H9 (cell line): Measurements from ENCODE around the gene OLFM1. TPM values are rescaled to one million over a fixed set of nuclear protein-coding genes. Genes with fewer than 3 reads are reported as not detected.
"Not testable (repeated sequence)": the region's sequence is repeated elsewhere in the genome, so short reads cannot be mapped to it uniquely, and the experiment has no call there.

Experiments used
- DNase-seq: peaks from one replicate; pipeline ENCODE4 v3.0.0-alpha.2; 2017
- H2AFZ ChIP-seq: one replicate; pipeline ENCODE4 v1.6.1; 2013; ENCODE audit warnings: mild to moderate bottlenecking, low read length, control low read depth, moderate library complexity
- H2AK5ac ChIP-seq: 2 replicates; pipeline ENCODE4 v1.6.1; 2013; ENCODE audit warnings: low read length, control low read depth, mixed read lengths; ENCODE audit not compliant: insufficient read length
- H2BK120ac ChIP-seq: one replicate; pipeline ENCODE4 v1.6.1; 2013; ENCODE audit warnings: low read depth, mild to moderate bottlenecking, low read length, control low read depth, inconsistent platforms; ENCODE audit not compliant: poor library complexity, severe bottlenecking
- H2BK12ac ChIP-seq: 2 replicates; pipeline ENCODE4 v1.6.1; 2013; ENCODE audit warnings: low read length, control low read depth, mixed read lengths, low read depth; ENCODE audit not compliant: insufficient read length
- H2BK15ac ChIP-seq: 2 replicates; pipeline ENCODE4 v1.6.1; 2013; ENCODE audit warnings: low read depth, low read length, control low read depth
- H2BK20ac ChIP-seq: one replicate; pipeline ENCODE4 v1.6.1; 2013; ENCODE audit warnings: low read depth, mild to moderate bottlenecking, low read length, control low read depth, inconsistent platforms; ENCODE audit not compliant: poor library complexity, severe bottlenecking
- H2BK5ac ChIP-seq: 2 replicates; pipeline ENCODE4 v1.6.1; 2013; ENCODE audit warnings: low read length, control low read depth, mixed read lengths; ENCODE audit not compliant: insufficient read length
- H3K14ac ChIP-seq: 2 replicates; pipeline ENCODE4 v1.6.1; 2013; ENCODE audit warnings: low read length, control low read depth; ENCODE audit not compliant: insufficient read depth
- H3K18ac ChIP-seq: 2 replicates; pipeline ENCODE4 v1.6.1; 2013; ENCODE audit warnings: low read depth, mild to moderate bottlenecking, mixed read lengths, low read length, control low read depth; ENCODE audit not compliant: insufficient read length
- H3K23ac ChIP-seq: 2 replicates; pipeline ENCODE4 v1.6.1; 2013; ENCODE audit warnings: low read length, control low read depth, mixed read lengths, low read depth; ENCODE audit not compliant: insufficient read length
- H3K23me2 ChIP-seq: 2 replicates; pipeline ENCODE4 v1.6.1; 2013; ENCODE audit warnings: low read depth, mild to moderate bottlenecking, mixed read lengths, low read length, control low read depth; ENCODE audit not compliant: insufficient read length, poor library complexity, severe bottlenecking
- H3K27ac ChIP-seq: 2 replicates; pipeline ENCODE4 v1.5.1; 2013; ENCODE audit warnings: low read length, control low read depth, mixed read lengths, low read depth; ENCODE audit not compliant: insufficient read length
- H3K27me3 ChIP-seq: 2 replicates; pipeline ENCODE4 v1.6.1; 2013; ENCODE audit warnings: low read length, control low read depth, inconsistent platforms; ENCODE audit not compliant: insufficient read depth
- H3K4ac ChIP-seq: 2 replicates; pipeline ENCODE4 v1.6.1; 2013; ENCODE audit warnings: low read depth, mild to moderate bottlenecking, control low read depth, inconsistent platforms, low read length, moderate library complexity
- H3K4me1 ChIP-seq: 2 replicates; pipeline ENCODE4 v1.6.1; 2013; ENCODE audit warnings: low read length, control low read depth, inconsistent platforms; ENCODE audit not compliant: insufficient read depth
- H3K4me2 ChIP-seq: 2 replicates; pipeline ENCODE4 v1.6.1; 2013; ENCODE audit warnings: low read length, control low read depth, mixed read lengths; ENCODE audit not compliant: insufficient read length, insufficient read depth
- H3K56ac ChIP-seq: 2 replicates; pipeline ENCODE4 v1.6.1; 2013; ENCODE audit warnings: low read depth, mild to moderate bottlenecking, mixed read lengths, low read length, control low read depth; ENCODE audit not compliant: insufficient read length
- H3K79me1 ChIP-seq: 2 replicates; pipeline ENCODE4 v1.6.1; 2013; ENCODE audit warnings: low read depth, mild to moderate bottlenecking, moderate library complexity, low read length, control low read depth, inconsistent platforms; ENCODE audit not compliant: insufficient read depth, poor library complexity, severe bottlenecking
- H3K79me2 ChIP-seq: 2 replicates; pipeline ENCODE4 v1.6.1; 2013; ENCODE audit warnings: low read length, control low read depth, inconsistent platforms; ENCODE audit not compliant: insufficient read depth
- H3K9ac ChIP-seq: 2 replicates; pipeline ENCODE4 v1.6.1; 2013; ENCODE audit warnings: low read length, control low read depth, mixed read lengths; ENCODE audit not compliant: insufficient read length; ENCODE audit errors: extremely low read depth
- H3K9me3 ChIP-seq: one replicate; pipeline ENCODE4 v1.6.1; 2013; ENCODE audit warnings: low read depth, low read length, inconsistent platforms; ENCODE audit not compliant: control insufficient read depth
- H3T11ph ChIP-seq: one replicate; pipeline ENCODE4 v1.6.1; 2013; ENCODE audit warnings: mild to moderate bottlenecking, low read length, control low read depth, inconsistent platforms
- H4K20me1 ChIP-seq: one replicate; pipeline ENCODE4 v1.6.1; 2013; ENCODE audit not compliant: control insufficient read depth, insufficient read length, insufficient read depth
- H4K5ac ChIP-seq: 2 replicates; pipeline ENCODE4 v1.6.1; 2013; ENCODE audit warnings: low read depth, mild to moderate bottlenecking, mixed read lengths, low read length, control low read depth; ENCODE audit not compliant: insufficient read length
- H4K8ac ChIP-seq: replicated peaks from 2 replicates; pipeline ENCODE4 v1.6.1; 2013; ENCODE audit warnings: low read length, control low read depth, mixed read lengths, low read depth; ENCODE audit not compliant: insufficient read length
- H4K91ac ChIP-seq: 2 replicates; pipeline ENCODE4 v1.6.1; 2013; ENCODE audit warnings: low read depth, mild to moderate bottlenecking, moderate library complexity, mixed read lengths, low read length, control low read depth; ENCODE audit not compliant: insufficient read length
- H3K27ac Mint-ChIP-seq, 3 experiments: 2 replicates in 2 of 3; 3 replicates in 1 of 3; pipeline ENCODE4 v1.8.0; 2020 to 2021; ENCODE audit warnings: mixed read lengths in 3 of 3, mild to moderate bottlenecking in 1 of 3, moderate library complexity in 1 of 3
- H3K27me3 Mint-ChIP-seq: 2 replicates; pipeline ENCODE4 v1.8.0; 2021; ENCODE audit warnings: low read depth, mild to moderate bottlenecking, moderate library complexity, mixed read lengths
- H3K36me3 Mint-ChIP-seq, 3 experiments: 2 replicates in 2 of 3; 3 replicates in 1 of 3; pipeline ENCODE4 v1.8.0; 2020 to 2021; ENCODE audit warnings: low read depth in 3 of 3, mixed read lengths in 3 of 3; ENCODE audit not compliant: insufficient read depth in 1 of 3
- H3K4me1 Mint-ChIP-seq, 2 experiments: 2 replicates each; pipeline ENCODE4 v1.8.0; 2020; ENCODE audit warnings: mixed read lengths in 2 of 2
- H3K4me3 Mint-ChIP-seq, 2 experiments: 2 replicates in 1 of 2; 3 replicates in 1 of 2; pipeline ENCODE4 v1.8.0; 2020 to 2021; ENCODE audit warnings: mild to moderate bottlenecking in 2 of 2, mixed read lengths in 2 of 2, moderate library complexity in 1 of 2
- H3K9me3 Mint-ChIP-seq, 2 experiments: 2 replicates in 1 of 2; 3 replicates in 1 of 2; pipeline ENCODE4 v1.8.0; 2020; ENCODE audit warnings: mild to moderate bottlenecking in 2 of 2, mixed read lengths in 2 of 2, moderate library complexity in 1 of 2
- WGBS: extraction: QIAGEN DNeasy Blood & Tissue Kit; methylation state at CpG from one replicate; pipeline ENCODE4 v1.1.7; 2013; ENCODE audit warnings: missing lambda C conversion rate, low lambda C conversion rate, mixed read lengths; ENCODE audit not compliant: insufficient read length; ENCODE audit errors: extremely low coverage; 5-methylcytosine and 5-hydroxymethylcytosine counted together
- total RNA-seq: library from RNA; stranded (reverse); gene quantifications from 2 replicates; pipeline ENCODE4 v1.2.1, GENCODE V29; 2021
- TF ChIP-seq, protein P1 (sequence below): fragments of 200-600 bp; sonication (generic); conservative IDR thresholded peaks from 3 replicates; pipeline ENCODE4 v1.8.0; 2021; ENCODE audit warnings: antibody characterized with exemption, mild to moderate bottlenecking

Gene OLFM1
- total RNA-seq, 1 experiment from 2014 or later, result 34.1 TPM

DNA sequence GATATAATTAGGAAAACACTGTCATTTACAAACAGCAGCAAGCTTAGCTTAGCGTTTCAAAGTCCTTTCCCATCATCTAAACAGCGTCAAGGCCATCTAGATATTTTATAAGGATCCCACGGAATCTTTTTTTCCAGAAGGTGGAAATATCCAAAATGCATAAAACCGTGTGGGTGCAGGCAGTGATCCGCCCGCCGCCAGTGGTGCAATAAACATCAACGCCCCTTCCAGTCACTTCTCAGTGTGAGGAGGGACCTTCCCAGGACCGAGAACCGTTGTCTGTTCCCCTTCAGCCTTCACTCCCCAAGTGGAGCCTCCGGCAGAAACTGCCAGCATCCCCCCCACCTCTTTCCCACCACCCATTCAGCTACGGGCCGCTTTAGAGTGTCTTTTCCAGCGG, 22.9 kb downstream of the OLFM1 start:
- Histone ChIP-seq H2BK15ac (no peak overlapping the region), H3K14ac (no peak overlapping the region), H3K4me2 (no peak overlapping the region), H3K27ac (no peak overlapping the region), H3T11ph (no peak overlapping the region), H2AFZ (no peak overlapping the region), H3K4me1 (no peaks in the 10 kb centered on the region), H3K27me3 (no peaks in the 10 kb centered on the region), H2BK5ac (no peak overlapping the region), H3K9me3 (no peaks in the 10 kb centered on the region), H3K56ac (no peak overlapping the region), H3K23me2 (peaks cover 2% of the 10 kb centered on the region), H3K79me2 (no peaks in the 10 kb centered on the region), H2BK12ac (no peak overlapping the region), H3K79me1 (no peaks in the 10 kb centered on the region), H2BK120ac (no peak overlapping the region), H4K8ac (no peak overlapping the region), H2BK20ac (no peak overlapping the region), H4K91ac (no peak overlapping the region), H3K18ac (no peak overlapping the region), H4K5ac (no peak overlapping the region), H3K23ac (no peak overlapping the region), H4K20me1 (no peaks in the 10 kb centered on the region), H3K9ac (no peak overlapping the region), H3K4ac (no peak overlapping the region), H2AK5ac (no peak overlapping the region)
- Mint-ChIP-seq H3K27ac (peak overlapping the region in 1 of 3 experiments; percentile 77; a peak in 1 of 7 replicates), H3K9me3 (no peaks in the 10 kb centered on the region), H3K4me3 (no peak overlapping the region), H3K27me3 (no peaks in the 10 kb centered on the region), H3K36me3 (peaks cover 0 to 12% (median 5%) of the 10 kb centered on the region in 3 experiments; a peak in 5 of 7 replicates), H3K4me1 (peaks cover 12 to 13% of the 10 kb centered on the region in 2 experiments)
- TF ChIP-seq, protein P1, sequence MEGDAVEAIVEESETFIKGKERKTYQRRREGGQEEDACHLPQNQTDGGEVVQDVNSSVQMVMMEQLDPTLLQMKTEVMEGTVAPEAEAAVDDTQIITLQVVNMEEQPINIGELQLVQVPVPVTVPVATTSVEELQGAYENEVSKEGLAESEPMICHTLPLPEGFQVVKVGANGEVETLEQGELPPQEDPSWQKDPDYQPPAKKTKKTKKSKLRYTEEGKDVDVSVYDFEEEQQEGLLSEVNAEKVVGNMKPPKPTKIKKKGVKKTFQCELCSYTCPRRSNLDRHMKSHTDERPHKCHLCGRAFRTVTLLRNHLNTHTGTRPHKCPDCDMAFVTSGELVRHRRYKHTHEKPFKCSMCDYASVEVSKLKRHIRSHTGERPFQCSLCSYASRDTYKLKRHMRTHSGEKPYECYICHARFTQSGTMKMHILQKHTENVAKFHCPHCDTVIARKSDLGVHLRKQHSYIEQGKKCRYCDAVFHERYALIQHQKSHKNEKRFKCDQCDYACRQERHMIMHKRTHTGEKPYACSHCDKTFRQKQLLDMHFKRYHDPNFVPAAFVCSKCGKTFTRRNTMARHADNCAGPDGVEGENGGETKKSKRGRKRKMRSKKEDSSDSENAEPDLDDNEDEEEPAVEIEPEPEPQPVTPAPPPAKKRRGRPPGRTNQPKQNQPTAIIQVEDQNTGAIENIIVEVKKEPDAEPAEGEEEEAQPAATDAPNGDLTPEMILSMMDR, result no peak
- no peak for DNase-seq
- WGBS, result no CpG with 5 or more reads among the region's 14 CpGs

DNA sequence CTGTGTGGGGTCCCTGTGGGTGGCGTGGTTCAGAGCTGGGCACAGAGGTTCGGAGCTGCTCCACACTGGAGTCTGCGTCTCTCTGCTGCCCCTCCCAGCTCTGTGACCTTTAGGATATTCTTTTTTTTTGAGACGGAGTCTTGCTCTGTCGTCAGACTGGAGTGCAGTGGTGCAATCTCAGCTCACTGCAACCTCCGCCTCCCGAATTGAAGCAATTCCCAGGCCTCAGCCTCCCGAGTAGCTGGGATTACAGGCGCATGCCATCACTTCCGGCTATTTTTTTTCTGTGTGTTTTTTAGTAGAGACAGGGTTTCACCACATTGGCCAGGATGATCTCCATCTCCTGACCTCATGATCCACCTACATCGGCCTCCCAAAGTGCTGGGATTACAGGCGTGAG, 24.1 kb downstream of the OLFM1 start:
- not testable (repeated sequence) for H2BK120ac ChIP-seq, H3T11ph ChIP-seq, H3K9me3 ChIP-seq, H2BK12ac ChIP-seq, H3K9ac ChIP-seq, H3K79me1 ChIP-seq, H3K4me3 Mint-ChIP-seq, H3K56ac ChIP-seq, H2BK15ac ChIP-seq, H2BK20ac ChIP-seq, H3K27ac ChIP-seq, H4K20me1 ChIP-seq, H3K4ac ChIP-seq, H3K18ac ChIP-seq, H2AFZ ChIP-seq, H3K23ac ChIP-seq, H2BK5ac ChIP-seq, H4K91ac ChIP-seq, H3K14ac ChIP-seq, H3K27me3 Mint-ChIP-seq, H2AK5ac ChIP-seq, H4K5ac ChIP-seq, H3K27me3 ChIP-seq, H4K8ac ChIP-seq, H3K23me2 ChIP-seq, H3K4me1 ChIP-seq, H3K9me3 Mint-ChIP-seq, H3K79me2 ChIP-seq, H3K4me2 ChIP-seq, DNase-seq
- peaks cover 0 to 12% (median 5%) of the 10 kb centered on the region in 3 experiments; a peak in 5 of 7 replicates for H3K36me3 Mint-ChIP-seq
- peak overlapping the region in 1 of 3 experiments; percentile 44; a peak in 2 of 7 replicates for H3K27ac Mint-ChIP-seq
- peaks cover 13 to 16% of the 10 kb centered on the region in 2 experiments for H3K4me1 Mint-ChIP-seq
- WGBS, result no CpG with 5 or more reads among the region's 12 CpGs
